ENCODE data around the gene CC2D1A.

DNA sequence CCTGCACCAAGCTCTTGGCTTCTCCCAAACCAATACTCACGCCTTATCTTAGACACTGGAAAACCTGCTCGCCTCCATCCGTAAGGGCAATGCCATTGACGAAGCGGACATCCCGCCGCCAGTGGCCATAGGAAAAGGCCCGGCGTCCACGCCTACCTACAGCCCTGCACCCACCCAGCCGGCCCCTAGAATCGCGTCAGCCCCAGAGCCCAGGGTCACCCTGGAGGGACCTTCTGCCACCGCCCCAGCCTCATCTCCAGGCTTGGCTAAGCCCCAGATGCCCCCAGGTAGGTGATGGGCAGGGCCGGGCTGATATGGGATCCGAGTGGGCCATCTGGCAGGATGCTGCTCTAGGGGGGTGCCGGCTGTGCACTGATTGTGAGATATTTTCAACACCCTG lies 7.4 kb downstream of the CC2D1A start:
- TF ChIP-seq POLR2AphosphoS5 (IDR thresholded peaks at IDR 0.05; ENCODE audit: borderline replicate concordance, low read depth, low read length) (no peak), EZH2 (IDR thresholded peaks at IDR 0.05) (no peak), FOXP2 (optimal IDR thresholded peaks at IDR 0.05; ENCODE audit: control extremely low read depth, extremely low read length, insufficient read depth) (no peak)
